K562 (cell line): ENCODE results near the gene GANAB. TPM values are rescaled to one million over a fixed set of nuclear protein-coding genes. Genes with fewer than 3 reads are reported as not detected.

Experiments
- CBX1 ChIP-seq: sonication (generic); IDR thresholded peaks from 2 replicates; pipeline ENCODE4 v1.6.1; 2016; ENCODE audit warnings: antibody characterized with exemption, low read depth, mild to moderate bottlenecking
- EGR1 ChIP-seq: fragments of 450-650 bp; conservative IDR thresholded peaks from 2 replicates; pipeline ENCODE4 v1.6.1; 2017; ENCODE audit warnings: mild to moderate bottlenecking
- ESRRA ChIP-seq: fragments of 450-650 bp; IDR thresholded peaks from 2 replicates; pipeline ENCODE4 v1.6.1; 2014; ENCODE audit warnings: low read depth, mild to moderate bottlenecking, moderate library complexity, borderline replicate concordance
- HDAC3 ChIP-seq: fragments of 450-650 bp; IDR thresholded peaks from 2 replicates; pipeline ENCODE4 v1.6.1; 2018; ENCODE audit warnings: borderline replicate concordance, mild to moderate bottlenecking, moderate library complexity; ENCODE audit not compliant: partially characterized antibody
- HMGXB4 ChIP-seq: sonication (generic); formaldehyde crosslinking; IDR thresholded peaks from 2 replicates; pipeline ENCODE4 v1.8.1; 2023; ENCODE audit warnings: mild to moderate bottlenecking, missing genetic modification reagents
- LARP7 ChIP-seq: fragments of 450-650 bp; IDR thresholded peaks from 2 replicates; pipeline ENCODE4 v1.6.1; 2016
- MCM3 ChIP-seq: fragments of 450-650 bp; IDR thresholded peaks from 2 replicates; pipeline ENCODE4 v1.6.1; 2016
- MIER1 ChIP-seq: fragments of 450-650 bp; IDR thresholded peaks from 2 replicates; pipeline ENCODE4 v1.6.1; 2016; ENCODE audit warnings: antibody characterized with exemption, mild to moderate bottlenecking, low read depth
- NCOA2 ChIP-seq, 2 experiments: fragments of 450-650 bp; IDR thresholded peaks; 2 replicates each; pipeline ENCODE4 v1.6.1; 2018; ENCODE audit warnings: mild to moderate bottlenecking in 2 of 2, moderate library complexity in 1 of 2; ENCODE audit not compliant: partially characterized antibody in 2 of 2
- OTX1 ChIP-seq: fragments of 450-650 bp; formaldehyde crosslinking; IDR thresholded peaks from 2 replicates; pipeline ENCODE4 v1.4.0; 2022; ENCODE audit warnings: mild to moderate bottlenecking
- PATZ1 ChIP-seq: fragments of 250-450 bp; sonication (Bioruptor Pico); IDR thresholded peaks from 2 replicates; pipeline ENCODE4 v1.5.0; 2020; ENCODE audit warnings: mild to moderate bottlenecking, borderline replicate concordance
- POU5F1 ChIP-seq: fragments of 150-350 bp; IDR thresholded peaks from 2 replicates; pipeline ENCODE4 v1.6.1; 2014; ENCODE audit warnings: borderline replicate concordance, low read length, low read depth, mild to moderate bottlenecking; ENCODE audit not compliant: partially characterized antibody
- PURB ChIP-seq: sonication (generic); formaldehyde crosslinking; IDR thresholded peaks from 2 replicates; pipeline ENCODE4 v1.9.0; 2021; ENCODE audit warnings: low read depth, mild to moderate bottlenecking, missing genetic modification reagents
- SAFB2 ChIP-seq: fragments of 200-400 bp; formaldehyde crosslinking; IDR thresholded peaks from 2 replicates; pipeline ENCODE4 v1.6.1; 2018; ENCODE audit warnings: borderline replicate concordance, low read length, low read depth, moderate library complexity; ENCODE audit not compliant: severe bottlenecking
- SMARCE1 ChIP-seq: fragments of 450-650 bp; IDR thresholded peaks from 2 replicates; pipeline ENCODE4 v1.7.1; 2016; ENCODE audit warnings: mild to moderate bottlenecking
- THAP7 ChIP-seq: fragments of 250-450 bp; sonication (Bioruptor Pico); IDR thresholded peaks from 2 replicates; pipeline ENCODE4 v1.5.0; 2021
- ZNF121 ChIP-seq: sonication (generic); formaldehyde crosslinking; conservative IDR thresholded peaks from 2 replicates; pipeline ENCODE4 v1.8.0; 2022; ENCODE audit warnings: missing genetic modification reagents
- ZNF134 ChIP-seq: fragments of 250-450 bp; sonication (Bioruptor Pico); conservative IDR thresholded peaks from 2 replicates; pipeline ENCODE4 v1.4.0; 2020
- ZNF431 ChIP-seq: sonication (generic); formaldehyde crosslinking; IDR thresholded peaks from 2 replicates; pipeline ENCODE4 v1.8.0; 2022; ENCODE audit warnings: mild to moderate bottlenecking, missing genetic modification reagents
- ZNF57 ChIP-seq: fragments of 450-650 bp; formaldehyde crosslinking; IDR thresholded peaks from 2 replicates; pipeline ENCODE4 v1.4.0; 2020; ENCODE audit warnings: mild to moderate bottlenecking, moderate library complexity
- ZNF699 ChIP-seq: fragments of 250-450 bp; sonication (Bioruptor Pico); IDR thresholded peaks from 2 replicates; pipeline ENCODE4 v1.8.0; 2021; ENCODE audit warnings: mild to moderate bottlenecking, moderate library complexity; ENCODE audit not compliant: insufficient replicate concordance
- ZNF740 ChIP-seq, 3 experiments: fragments of 200-800 bp in 1 of 3; sonication (Bioruptor generic) in 1 of 3; sonication (generic) in 1 of 3; formaldehyde crosslinking in 1 of 3; IDR thresholded peaks; 2 replicates each; pipeline versions ENCODE4 v1.6.1 to v1.8.0; 2016 to 2022; ENCODE audit warnings: mild to moderate bottlenecking in 2 of 3, missing compliant biosample characterization in 2 of 3, missing genetic modification characterization in 2 of 3, missing genetic modification reagents in 1 of 3
- polyA plus RNA-seq, 8 experiments: library from polyadenylated mRNA; depleted of rRNA in 4 of 8; stranded (reverse) in 5 of 8; unstranded in 3 of 8; fragments of >200 nt; fragmentation: Nextera tagmentation in 2 of 8; fragmentation: Illumina TruSeq in 1 of 8; extraction: Ambion mirVana in 2 of 8; extraction: Trizol in 1 of 8; gene quantifications; 2 replicates each; pipeline versions ENCODE4 v1.2.1 to v1.2.3, GENCODE V29; 2011 to 2014; ENCODE audit warnings: inconsistent platforms in 1 of 8, missing spikeins in 1 of 8
- total RNA-seq, 7 experiments: library from RNA; depleted of rRNA in 6 of 7; stranded (reverse); fragments of >200 nt in 6 of 7; fragmentation: Illumina TruSeq in 2 of 7; extraction: Trizol in 2 of 7; gene quantifications; 2 replicates each; pipeline versions ENCODE4 v1.2.1 to v1.2.3, GENCODE V29; 2011 to 2021; ENCODE audit warnings: low replicate concordance in 1 of 7

Gene GANAB
- total and polyA plus RNA-seq, 9 of the 15 experiments (the other 6 are each of a cell fraction or from before 2014, with no cell fraction given) = 6.5 to 284 (median 161) TPM

GRCh38 chr11:62602141-62603071 lies 44.0 kb downstream of the GANAB start (continued):
- TF ChIP-seq ZNF740 (CRISPR knock-in tag; IDR thresholded peaks at IDR 0.05) = peak; percentile 45; the same call in 1 of the 2 replicates
- no peak for TF ChIP-seq ZNF740 (tag; IDR thresholded peaks at IDR 0.05)
- TF ChIP-seq ZNF431 (CRISPR knock-in tag) = peak; percentile 70; the same call in 1 of the 2 replicates
- no peak for TF ChIP-seq MCM3
- peak; percentile 83; the same call in 1 of the 2 replicates for TF ChIP-seq OTX1
- no peak for TF ChIP-seq POU5F1
- no peak for TF ChIP-seq CBX1
- no peak for TF ChIP-seq PURB (CRISPR knock-in tag)
- no peak for TF ChIP-seq MIER1
- no peak for TF ChIP-seq ZNF121 (CRISPR knock-in tag)
- no peak for TF ChIP-seq ZNF57 (CRISPR knock-in tag)
- TF ChIP-seq EGR1 = peak; percentile 35
- TF ChIP-seq LARP7 = no peak
- no peak for TF ChIP-seq ESRRA
- peak; percentile 29; the same call in 1 of the 2 replicates for TF ChIP-seq SMARCE1
- TF ChIP-seq ZNF134 = no peak
- no peak for TF ChIP-seq SAFB2
- no peak for TF ChIP-seq ZNF699 (CRISPR knock-in tag)
- no peak for TF ChIP-seq NCOA2 (IDR thresholded peaks at IDR 0.05; ENCODE audit: partially characterized antibody in 2 of 2)
- no peak for TF ChIP-seq HDAC3
- no peak for TF ChIP-seq THAP7 (CRISPR knock-in tag)
- TF ChIP-seq PATZ1 (CRISPR knock-in tag) = no peak
- no peak; the same call in 1 of the 2 replicates for TF ChIP-seq HMGXB4 (CRISPR knock-in tag)
